Central memory CD4-positive, alpha-beta T cell (primary cell): ENCODE results near the gene FCN1.

Experiments
- DNase-seq: peaks from one replicate; pipeline ENCODE4 v3.0.0; 2022

Gene FCN1

DNA sequence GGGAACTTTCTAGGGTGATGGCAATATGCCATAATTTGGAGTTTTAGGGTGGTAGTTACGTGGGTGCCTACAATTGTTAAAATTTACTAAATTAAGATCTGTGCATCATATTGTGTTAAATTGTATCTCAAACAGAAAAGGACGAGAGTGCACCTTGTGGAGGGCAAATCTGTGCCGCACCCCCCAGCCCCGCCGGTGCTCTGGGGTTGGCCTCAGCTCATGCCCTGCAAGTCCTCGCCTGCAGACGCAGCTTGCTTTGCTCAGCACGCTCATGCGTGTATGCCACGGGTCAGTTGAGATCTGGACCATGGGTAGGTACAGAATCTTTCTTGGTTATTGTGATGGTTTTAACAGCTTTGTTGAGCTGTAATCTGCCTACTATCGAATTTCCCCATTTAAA, 33.7 kb upstream of the FCN1 start:
- no peak for DNase-seq

DNA sequence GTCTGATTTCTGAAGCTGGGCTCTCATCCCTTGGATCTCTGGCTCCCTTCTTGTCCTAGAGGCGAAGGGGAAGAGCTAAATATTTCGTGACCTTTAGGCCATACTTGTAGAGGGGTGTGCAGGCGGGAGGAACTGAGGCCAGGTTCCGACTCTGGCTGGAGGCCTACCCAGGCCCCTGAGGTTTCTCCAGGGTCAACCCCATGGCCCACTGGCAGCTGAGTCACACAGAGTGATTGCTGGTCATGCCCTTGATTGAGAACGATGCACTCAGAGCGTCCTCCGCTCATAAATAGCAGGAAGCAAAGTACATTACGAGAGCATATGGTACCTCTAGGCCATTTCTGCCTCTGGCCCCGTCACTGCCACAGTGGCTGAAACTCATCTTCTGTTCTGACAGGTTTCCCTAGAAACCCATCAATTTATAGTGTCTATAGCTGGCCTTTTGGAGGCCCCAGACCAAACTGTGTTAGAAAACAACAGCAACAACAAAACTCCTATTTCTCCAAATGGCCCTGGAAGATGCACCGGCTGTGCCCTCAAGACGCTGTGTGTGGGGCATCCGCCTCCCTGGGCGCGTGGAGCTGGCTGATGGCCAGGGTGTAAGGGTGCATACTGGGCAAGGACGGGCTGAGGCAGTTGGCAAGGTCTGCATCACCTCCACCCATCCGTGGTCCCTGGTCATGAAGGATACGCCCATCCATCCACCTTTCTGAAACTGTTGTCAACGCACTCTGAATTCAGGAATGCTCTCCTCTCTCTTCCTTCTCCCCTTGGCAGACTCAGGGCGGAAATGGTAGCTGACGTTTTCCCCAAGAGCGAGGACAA, 32.9 kb upstream of the FCN1 start:
- DNase-seq = no peak

DNA sequence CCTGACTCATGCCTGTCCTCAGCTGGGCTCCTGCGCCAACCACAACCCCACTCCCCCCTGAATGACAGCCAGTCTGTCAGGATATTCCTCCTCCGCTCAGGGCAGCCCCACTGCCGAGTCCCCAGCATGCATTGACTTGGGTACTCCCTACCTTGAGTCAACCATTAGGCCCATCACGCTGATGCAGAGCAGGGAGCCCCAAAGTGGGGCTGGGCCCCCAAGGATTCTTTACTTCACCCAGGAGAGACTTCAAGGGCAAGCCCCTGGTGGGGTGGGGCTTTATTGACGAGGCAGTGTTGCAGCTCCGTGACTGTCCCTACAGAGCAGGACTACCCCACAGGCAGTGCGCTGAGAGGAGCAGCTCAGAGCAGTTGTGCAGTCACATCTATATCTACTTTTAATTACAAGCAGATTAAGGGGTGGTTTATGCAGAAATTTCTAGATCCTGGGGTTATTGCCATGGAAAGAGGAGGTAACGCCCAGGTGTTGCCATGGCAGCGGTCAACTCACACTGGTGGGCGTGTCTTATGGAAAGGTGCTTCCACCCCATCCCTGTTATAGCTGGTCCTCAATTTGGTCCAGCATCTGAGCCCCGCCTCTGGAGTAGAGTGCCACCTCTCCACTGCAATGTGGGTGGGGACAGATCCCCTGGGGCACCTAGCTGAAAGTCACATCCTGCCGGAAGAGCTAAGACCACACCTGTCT, 32.1 kb upstream of the FCN1 start:
- DNase-seq = no peak

DNA sequence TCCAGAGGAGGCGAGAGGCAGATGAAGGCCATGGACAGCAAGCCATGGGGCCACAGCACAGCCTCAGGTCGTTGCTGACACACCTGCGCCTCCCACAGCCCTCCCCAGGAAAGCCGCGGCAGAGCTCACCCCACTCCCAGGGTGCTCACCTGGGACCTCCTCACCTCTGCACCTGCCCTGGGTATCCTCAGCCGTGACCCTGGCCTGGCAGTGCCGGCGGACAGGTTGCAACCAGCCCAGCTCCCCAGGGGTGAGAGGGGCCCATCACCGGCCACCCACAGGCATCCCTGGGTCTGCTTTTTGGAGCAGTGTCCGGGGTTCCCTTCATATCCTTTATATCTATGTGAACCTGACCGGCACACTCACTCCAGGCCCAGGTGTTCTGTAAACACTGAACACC, 30.4 kb upstream of the FCN1 start:
- DNase-seq = no peak

DNA sequence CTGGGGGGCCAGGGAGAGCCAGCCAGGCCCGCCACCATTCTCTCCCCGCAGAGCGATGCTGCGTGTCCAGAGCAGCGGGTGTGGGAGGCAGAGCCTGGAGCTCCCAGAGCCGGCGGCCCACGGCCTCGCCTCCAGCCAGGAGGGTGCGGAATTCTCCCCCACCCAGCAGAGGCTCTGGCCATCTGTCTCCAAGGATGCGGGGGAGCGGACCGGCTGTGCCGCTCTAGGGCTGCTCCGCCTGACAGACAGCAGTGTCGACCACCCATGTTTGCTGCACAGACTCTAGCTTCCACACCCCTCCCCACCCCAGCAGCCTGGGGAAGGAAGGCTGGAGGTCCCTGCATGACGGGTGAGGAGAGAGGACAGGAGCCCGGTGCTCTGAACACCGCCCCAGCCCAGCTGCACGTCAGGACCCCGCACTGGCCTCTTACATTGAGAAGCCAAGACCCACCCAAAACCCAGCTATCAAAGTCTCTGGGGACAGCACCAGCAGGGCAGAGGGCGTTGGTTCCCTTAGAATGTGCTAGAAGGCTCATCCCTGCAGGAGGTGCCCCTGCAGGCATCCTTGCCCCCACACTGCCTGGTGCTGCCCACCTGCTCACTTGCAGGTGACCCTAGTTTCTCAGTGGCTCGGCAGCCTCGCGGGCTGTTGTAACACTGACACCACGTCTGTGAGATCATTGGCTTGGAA, 29.7 kb upstream of the FCN1 start:
- no peak for DNase-seq

DNA sequence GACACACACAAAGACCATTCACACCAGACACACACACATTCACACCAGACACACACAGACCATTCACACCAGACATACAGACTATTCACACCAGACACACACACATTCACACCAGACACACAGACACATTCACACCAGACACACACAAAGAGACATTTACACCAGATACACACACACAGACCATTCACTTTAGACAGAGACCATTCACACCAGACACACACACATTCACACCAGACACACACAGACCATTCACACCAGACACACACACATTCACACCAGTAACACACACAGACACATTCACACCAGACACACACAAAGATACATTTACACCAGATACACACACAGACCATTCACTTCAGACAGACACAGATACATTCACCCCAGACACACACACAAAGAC, 29.0 kb upstream of the FCN1 start:
- no peak for DNase-seq

DNA sequence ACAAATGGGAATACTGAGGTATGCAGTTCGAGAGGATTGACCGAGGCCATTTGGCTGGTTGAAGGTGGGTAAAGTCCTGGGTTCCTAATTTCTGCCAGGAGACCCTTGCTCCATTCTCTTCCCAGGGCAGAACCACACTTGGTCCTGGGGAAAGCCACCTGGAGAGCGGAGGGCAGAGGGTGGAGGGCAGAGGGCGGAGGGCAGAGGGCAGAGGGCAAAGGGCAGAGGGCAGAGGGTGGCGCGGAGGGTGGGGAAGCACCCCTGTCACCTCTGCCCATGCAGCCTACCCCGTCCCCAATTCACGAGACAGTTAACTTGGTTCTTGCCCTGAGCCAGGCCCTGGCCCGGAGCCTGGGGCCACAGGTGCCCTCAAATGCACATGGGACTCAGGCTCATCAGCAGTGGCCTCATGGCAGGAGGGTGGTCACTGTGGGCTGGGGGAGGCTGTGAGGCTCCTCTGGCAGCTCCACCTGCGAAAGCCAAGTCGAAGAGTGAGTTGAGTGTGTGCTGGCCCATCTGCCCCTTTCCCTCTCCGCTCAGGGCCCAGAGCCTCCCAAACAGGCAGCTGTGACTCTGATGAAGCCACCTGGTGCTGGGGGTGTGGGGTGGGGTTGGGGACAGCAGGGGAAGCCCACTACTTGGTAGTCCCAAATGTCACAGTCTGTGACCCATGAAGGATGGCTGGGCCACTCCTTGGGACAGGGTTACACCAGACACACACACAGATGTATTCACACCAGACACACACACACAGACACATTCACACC, 28.0 kb upstream of the FCN1 start:
- no peak for DNase-seq

DNA sequence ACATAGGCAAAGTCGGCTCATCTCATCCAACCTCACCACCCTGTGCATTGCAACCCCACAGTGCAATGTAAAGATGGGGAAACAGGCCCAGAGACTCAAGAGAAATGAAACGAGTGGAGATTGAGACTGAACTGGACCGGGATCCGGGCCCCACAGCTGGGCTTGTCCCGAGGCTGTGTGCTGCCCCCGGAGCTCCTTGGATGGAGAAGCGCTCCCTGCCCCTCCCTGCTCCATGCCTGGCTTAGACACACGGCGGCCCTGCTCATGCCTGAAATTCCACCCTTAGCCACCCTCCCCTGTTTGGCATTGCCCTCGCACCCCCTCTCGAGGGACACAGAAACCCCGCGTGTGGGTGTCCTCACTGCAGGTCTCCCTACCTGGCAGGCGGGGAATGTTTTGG, 27.2 kb upstream of the FCN1 start:
- DNase-seq = no peak

DNA sequence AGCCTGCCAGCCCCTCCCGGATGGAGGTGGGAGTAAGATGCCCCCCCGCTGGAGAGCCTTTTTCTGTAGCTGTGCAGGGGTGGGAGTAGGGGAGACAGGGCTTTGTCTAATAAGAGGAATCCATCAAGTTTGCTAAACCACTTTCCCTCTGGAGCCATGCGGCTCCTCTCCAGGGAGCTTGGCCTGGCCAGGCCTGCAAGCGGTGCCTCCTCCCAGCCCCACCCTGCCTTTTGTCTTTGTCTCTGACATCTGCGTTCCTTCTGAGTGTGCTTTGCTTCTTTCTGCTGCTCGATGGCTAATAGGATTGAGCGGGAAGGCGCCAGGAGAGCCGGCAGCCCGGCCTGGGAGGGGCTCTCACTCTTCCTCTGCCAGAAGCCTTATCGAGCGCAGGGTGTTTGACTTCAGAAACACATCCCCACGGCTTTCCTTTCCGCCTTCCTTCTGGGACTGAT, 26.7 kb upstream of the FCN1 start:
- no peak for DNase-seq

DNA sequence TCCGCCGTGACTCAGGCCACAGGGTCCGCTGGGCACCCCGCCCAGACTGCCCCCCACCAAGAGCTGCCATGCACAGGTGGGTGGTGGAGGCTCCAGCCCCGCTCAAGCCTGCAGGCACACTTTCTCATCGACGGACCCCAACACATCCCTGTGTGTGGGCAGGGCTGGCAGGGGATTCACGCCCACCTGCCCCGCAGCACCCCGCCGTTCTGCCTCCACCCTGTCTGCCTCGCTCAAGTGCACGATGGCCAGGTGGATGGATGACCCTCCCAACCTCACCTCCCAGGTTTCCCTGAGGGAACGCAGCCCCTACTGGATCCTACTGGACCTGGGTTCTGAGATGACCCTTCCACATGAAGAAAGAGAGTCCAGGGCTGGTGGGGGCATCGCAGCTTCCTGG, 26.1 kb upstream of the FCN1 start:
- no peak for DNase-seq

DNA sequence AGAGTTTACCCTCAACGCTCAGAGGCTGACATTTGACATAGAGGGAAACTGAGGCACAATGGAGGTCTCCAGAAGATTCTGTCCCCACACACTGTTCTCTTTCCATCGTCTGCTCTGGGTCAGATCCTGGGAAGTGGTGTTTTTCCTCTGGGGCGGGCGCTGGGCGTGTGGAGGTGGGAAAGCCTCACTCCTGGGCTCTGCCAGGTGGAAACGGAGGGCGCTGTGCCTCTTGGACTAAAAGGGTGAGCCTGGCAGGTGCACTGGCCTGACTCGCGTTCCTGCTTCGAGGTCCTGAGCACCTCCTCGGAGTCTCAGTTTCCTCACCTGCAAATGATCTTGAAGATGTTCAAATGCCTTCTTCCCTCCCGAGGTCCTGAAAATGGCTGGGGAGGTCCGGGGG, 25.7 kb upstream of the FCN1 start:
- DNase-seq = no peak

DNA sequence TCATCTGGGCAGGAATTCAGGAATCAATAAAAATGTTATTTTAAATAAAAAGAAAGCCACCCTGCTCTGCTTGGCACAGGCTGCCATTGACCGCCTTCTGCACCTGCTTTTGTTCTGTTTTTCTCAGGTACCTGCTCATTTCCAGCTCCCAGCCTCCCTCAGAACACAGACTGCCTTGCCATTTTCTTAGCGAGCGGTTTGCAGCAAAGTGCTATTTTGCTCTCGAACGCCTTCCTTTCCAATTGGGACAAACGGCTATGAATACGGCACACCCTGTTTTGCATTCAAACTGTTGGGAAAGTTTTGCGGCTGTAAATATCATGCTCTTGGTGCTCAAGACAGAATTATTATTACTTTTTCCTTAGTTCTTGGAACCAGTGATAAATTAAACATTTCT, 25.1 kb upstream of the FCN1 start:
- DNase-seq = no peak

DNA sequence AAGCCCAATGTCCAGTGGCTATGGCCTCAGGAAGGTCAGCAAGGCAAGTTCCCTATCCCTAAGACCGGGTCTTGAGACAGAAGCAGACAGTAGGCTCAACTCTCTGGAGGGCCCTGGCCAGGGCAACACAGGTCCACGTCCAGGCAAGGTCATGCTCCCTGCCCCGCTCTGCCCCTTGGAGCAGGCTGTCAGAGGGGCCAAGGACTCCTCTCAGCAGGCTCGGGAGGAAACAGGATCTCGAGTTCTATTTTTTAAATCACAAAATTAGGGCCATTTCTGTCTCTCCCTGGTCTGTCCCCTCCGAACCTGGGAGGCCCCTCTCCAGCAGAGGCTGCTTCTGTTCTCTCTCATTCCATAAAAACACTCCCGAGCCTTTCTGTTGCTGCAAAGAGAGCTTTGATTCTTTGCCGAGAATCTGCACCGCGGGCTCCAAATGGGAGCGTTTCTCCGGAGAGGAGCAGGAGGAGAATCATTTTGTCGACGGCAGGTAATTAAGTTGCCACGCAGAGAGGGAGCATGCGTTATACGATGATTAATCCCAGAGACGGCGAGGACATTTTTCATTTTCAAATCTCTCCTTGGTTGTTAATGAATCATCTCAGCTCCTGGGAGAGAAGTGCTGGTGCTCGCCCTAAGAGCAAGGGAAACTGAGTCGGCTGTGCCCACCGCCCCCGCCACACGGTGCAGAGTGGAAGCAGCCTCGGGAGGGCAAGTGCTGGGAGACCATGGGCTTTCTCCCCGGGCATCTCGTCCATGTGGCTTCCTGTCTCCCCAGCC, 24.5 kb upstream of the FCN1 start:
- DNase-seq = no peak

DNA sequence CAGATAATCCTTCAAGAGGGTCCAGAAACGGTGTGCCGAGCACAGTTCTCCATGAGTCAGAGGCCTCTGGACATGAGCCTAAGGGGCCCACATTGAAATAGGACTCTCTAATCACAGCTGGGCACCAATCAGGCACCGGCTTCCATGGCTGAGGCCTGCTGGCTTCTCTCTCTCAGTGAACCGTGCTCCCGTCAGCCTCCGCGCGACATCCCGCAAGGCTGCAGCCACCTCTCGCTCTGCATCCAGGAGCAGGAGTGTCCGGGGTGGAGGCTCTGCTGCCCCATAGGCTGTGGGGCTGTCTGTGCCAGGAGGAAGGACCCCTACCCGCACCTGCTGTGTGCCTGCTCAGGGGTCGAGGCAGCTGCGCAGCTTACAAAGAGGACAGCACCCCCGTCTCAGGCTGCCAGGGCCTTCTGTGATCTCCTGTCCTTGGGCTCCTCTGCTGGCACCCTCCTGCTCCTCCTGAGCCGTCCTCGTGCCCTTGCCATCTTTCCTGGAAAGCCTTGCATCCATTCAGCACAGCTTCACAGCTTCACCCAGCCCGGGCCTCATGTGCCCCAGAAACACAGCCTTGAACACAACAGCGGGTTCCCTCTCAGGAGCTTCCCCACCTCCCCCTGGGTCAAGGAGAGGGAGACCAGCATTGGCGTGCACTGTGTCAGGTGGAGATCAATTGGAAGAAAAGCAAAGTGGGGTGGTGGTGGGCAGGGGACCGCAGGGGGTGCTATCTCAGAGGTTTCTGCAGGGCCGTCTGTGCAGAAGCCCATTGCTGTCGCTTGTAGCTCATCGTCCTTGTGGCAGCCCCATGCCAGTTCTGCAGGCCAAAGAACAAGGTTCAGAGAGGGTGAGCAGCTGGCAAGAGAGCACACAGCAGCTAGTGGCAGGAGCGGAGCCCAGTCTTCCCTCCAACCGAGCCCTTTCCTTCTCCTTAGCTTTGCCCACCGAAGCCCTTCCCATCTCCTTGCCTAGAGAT, 22.8 kb upstream of the FCN1 start:
- DNase-seq = no peak

DNA sequence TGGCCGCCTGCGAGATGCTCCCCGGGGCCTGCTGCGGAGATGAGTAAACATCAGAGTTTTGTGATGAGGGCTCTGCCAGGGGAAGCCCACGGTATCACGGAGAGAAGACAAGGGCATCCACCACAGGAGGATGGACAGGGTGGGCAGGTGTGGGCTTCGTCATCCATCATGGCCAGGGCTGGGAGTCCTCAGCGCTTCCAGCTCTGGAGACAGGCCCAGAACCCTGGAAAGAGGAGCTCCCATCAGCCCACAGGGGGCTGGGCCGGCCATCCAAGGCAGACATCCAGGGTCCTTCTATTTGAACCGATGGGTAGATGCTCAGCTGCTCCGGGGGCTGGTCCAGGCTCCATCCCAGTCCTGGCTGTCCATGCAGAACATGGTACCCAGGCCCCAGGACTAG, 22.1 kb upstream of the FCN1 start:
- DNase-seq = no peak

DNA sequence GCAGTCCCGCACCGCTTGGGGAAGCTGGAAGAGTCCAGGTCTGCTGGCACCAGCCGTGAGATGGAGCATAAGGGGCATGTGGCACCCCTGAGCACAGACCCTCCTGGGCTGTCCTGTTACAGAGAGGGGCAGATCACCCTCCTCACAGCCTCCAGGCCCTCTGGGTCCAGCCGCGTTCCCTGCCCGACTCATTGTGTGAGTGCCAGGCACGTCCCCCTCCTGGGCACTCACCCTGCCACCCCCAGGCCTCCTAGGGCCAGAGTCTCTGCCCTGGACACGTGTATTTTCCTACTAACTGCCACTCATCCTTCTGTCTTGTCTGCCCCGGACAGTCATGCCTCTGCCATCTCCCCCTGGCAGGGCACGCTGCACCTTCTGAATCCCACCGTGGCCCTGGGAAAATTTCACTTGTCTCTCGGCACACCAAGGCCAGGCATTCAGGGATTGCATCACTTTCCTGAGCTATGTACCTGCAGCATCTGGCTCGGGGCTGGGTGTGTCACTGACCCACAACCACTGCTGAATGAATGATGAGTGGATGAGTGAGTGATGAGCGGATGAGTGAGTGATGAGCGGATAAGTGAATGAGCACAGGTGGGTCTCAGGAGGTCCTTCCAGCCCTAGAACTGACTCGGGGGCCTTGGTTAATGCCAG, 21.5 kb upstream of the FCN1 start:
- DNase-seq = no peak

DNA sequence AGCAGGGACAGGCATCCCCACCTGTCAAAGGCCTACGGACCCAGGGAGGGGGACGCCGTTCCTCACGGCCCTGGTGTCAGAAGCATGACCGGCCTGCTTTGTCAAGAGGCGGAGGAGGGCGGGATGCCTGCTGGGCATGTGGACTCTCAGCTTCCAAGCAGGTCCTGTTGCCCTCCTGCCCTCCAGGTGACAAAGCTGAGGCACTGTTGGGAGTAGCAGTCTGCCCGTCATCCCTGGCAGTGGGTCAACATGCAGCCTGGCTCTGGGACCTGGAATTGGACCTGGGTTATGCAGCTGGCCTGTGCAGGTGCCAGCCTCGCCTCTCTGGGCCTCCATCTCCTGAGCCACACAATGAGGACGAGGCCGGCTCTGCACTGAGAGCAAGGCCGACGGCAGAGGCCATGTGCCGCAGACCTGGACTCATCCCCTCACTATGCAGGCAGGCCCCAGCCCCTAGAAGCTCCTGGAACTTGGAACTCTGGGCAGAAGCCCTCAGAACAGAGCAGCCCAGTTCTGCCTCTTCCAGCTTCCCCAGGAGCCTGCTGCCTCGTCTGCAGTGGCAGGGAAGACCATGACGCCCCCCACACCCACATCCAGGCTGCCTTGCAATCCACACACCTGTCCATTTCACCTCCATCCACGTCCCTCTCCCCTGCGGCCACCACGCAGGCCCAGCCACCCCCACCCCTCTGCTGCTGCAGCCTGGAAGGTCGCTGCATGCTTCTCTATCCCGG, 20.8 kb upstream of the FCN1 start:
- no peak for DNase-seq

DNA sequence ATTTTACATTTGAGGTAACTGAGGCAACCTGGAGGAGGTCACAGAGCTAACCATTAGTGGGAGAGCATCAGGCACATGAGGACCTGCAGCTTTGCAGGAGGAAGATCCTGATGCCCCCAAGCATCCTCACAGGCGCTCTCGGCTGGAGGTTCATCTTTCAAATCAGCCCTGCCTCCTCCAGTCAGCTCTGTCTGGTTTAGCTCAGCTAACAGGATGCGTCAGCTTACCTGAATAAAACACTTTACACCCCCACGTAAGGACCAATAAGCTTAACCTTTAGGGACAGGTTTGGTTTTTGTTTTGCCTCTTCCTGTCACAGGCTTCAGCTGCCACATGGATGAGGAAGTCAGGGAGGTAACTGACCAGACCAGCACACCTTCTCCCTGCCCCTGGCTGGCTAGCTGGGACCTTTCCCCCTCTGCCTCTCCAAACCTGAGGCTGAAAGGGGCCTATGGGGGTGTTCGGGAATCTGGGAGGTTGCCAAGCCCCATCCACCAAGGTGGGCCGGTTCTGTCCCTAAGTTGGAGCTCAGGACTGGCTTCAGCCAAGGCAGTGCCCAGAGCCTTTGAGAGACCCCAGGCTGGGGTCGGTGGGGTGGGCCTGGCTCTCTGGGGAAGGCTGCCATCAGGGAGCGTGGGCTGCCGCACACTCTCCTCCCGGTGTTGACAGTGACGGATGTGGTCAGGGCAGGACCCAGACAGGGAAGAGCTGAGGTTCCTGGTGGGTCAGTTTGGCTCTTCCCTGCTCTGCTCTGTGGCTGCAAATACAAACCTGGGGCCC, 20.0 kb upstream of the FCN1 start:
- no peak for DNase-seq

DNA sequence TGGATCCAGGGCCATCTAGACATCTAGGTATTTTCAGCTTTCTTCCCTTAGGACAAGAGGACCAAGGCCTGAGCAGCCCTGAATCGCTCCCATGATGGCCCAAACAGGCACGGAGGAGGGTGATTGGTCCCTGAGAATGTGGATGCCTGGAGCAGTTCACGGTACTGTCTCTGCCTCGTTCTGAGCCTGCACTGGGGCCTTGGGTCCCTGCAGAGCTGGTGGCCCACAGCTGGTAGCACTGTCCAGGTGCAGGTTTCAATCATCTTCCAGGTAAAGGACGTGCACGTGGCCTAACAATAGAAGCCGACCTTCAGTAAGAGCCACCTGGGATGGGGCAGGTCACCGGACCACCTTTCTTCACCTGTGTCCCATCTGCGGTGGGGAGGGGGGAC, 19.4 kb upstream of the FCN1 start:
- DNase-seq = no peak
